Measurements from ENCODE around the gene ARID5A. TPM values are rescaled to one million over a fixed set of nuclear protein-coding genes. Genes with fewer than 3 reads are reported as not detected.

ARID5A gene
- total and polyA plus RNA-seq, 2 of the 13 experiments (the other 11 are each of a cell fraction or from before 2014, with no cell fraction given) = 6.0 to 9.5 TPM

- TF ChIP-seq SOX5 (CRISPR knock-in tag; IDR thresholded peaks at IDR 0.05; ENCODE audit: borderline replicate concordance) = peak; percentile 88
- TF ChIP-seq ZNF790 (CRISPR knock-in tag; IDR thresholded peaks at IDR 0.05; ENCODE audit: borderline replicate concordance) = no peak
- TF ChIP-seq RARA (CRISPR knock-in tag; IDR thresholded peaks at IDR 0.05) = peak; percentile 95
- TF ChIP-seq ZNF446 (CRISPR knock-in tag; IDR thresholded peaks at IDR 0.05) = no peak
- no peak; the same call in 1 of the 2 replicates for TF ChIP-seq ZNF136 (CRISPR knock-in tag; IDR thresholded peaks at IDR 0.05; ENCODE audit: low read depth)
- peak; percentile 95 for TF ChIP-seq NR2F6 (IDR thresholded peaks at IDR 0.05)
- peak; percentile 99 for TF ChIP-seq NR2F6 (CRISPR knock-in tag; IDR thresholded peaks at IDR 0.05)
- peak; percentile 34 to 92; a peak in 3 of 4 replicates for TF ChIP-seq EP300 (IDR thresholded peaks at IDR 0.05; ENCODE audit: low read depth in 2 of 2, low read length in 2 of 2)
- TF ChIP-seq EP300 (CRISPR knock-in tag; IDR thresholded peaks at IDR 0.05; ENCODE audit: borderline replicate concordance) = peak; percentile 83; the same call in 1 of the 2 replicates
- no peak for TF ChIP-seq WIZ (CRISPR knock-in tag; IDR thresholded peaks at IDR 0.05)
- TF ChIP-seq RXRA (CRISPR knock-in tag; IDR thresholded peaks at IDR 0.05) = peak; percentile 92
- TF ChIP-seq POLR2A (IDR thresholded peaks at IDR 0.05; ENCODE audit: insufficient read depth in 1 of 2, low read depth in 2 of 2, low read length in 2 of 2) = peak in 1 of 2 experiments; percentile 22; a peak in 2 of 4 replicates
- peak; percentile 86 for TF ChIP-seq REPIN1 (CRISPR knock-in tag; IDR thresholded peaks at IDR 0.05; ENCODE audit: borderline replicate concordance, low read depth)
- peak; percentile 96 for TF ChIP-seq SAP130 (CRISPR knock-in tag; IDR thresholded peaks at IDR 0.05; ENCODE audit: low read depth)
- peak; percentile 20; the same call in 1 of the 2 replicates for TF ChIP-seq TAF1 (CRISPR knock-in tag; IDR thresholded peaks at IDR 0.05)
- TF ChIP-seq IRX3 (CRISPR knock-in tag; IDR thresholded peaks at IDR 0.05; ENCODE audit: borderline replicate concordance, low read depth) = no peak
- TF ChIP-seq ZBTB21 (CRISPR knock-in tag; IDR thresholded peaks at IDR 0.05) = no peak
- TF ChIP-seq XRCC5 (optimal IDR thresholded peaks at IDR 0.05; ENCODE audit: low read length) = peak; percentile 83
- TF ChIP-seq ZBED4 (CRISPR knock-in tag; IDR thresholded peaks at IDR 0.05; ENCODE audit: borderline replicate concordance) = peak; percentile 88; the same call in 1 of the 2 replicates
- peak; percentile 91 for TF ChIP-seq ZNF761 (CRISPR knock-in tag; conservative IDR thresholded peaks at IDR 0.05)
- TF ChIP-seq ARNTL (CRISPR knock-in tag; IDR thresholded peaks at IDR 0.05) = peak; percentile 84
- TF ChIP-seq ZBTB33 (CRISPR knock-in tag; IDR thresholded peaks at IDR 0.05) = 0 out of 2 replicates have a peak, but pooled peaks have one; percentile 28
- peak; percentile 86; the same call in 1 of the 2 replicates for TF ChIP-seq ZNF430 (CRISPR knock-in tag; IDR thresholded peaks at IDR 0.05)
- TF ChIP-seq ZFX (CRISPR knock-in tag; IDR thresholded peaks at IDR 0.05; ENCODE audit: low read depth) = peak; percentile 62
- TF ChIP-seq MEF2D (CRISPR knock-in tag; IDR thresholded peaks at IDR 0.05) = peak; percentile 95
- no peak for TF ChIP-seq DNMT1 (CRISPR knock-in tag; IDR thresholded peaks at IDR 0.05)
- TF ChIP-seq DPF2 (CRISPR knock-in tag; IDR thresholded peaks at IDR 0.05; ENCODE audit: borderline replicate concordance, low read depth) = peak; percentile 92
Measured at GRCh38 chr2:96601382-96602292, 65.1 kb downstream of the ARID5A start (continued).
